ENCODE measurements around the gene LRP1-AS. TPM values are rescaled to one million over a fixed set of nuclear protein-coding genes. Genes with fewer than 3 reads are reported as not detected.

The LRP1-AS gene
- total and polyA plus RNA-seq, 4 donors, result not detected

- no peak overlapping the region for H3K27ac ChIP-seq (ENCODE audit: low read depth in 1 of 2, low read length in 2 of 2)
- WGBS, 2 donors, result 64 to 66% methylated on average over 13 of the region's 13 CpGs
- peaks cover 4 to 16% of the 10 kb centered on the region in 2 donors for H3K36me3 ChIP-seq (ENCODE audit: control insufficient read depth in 1 of 2, insufficient read depth in 2 of 2, low read length in 1 of 2)
- H3K4me1 ChIP-seq (ENCODE audit: control insufficient read depth in 1 of 2, insufficient read depth in 2 of 2, low read length in 2 of 2), result no peaks in the 10 kb centered on the region
- H3K9me3 ChIP-seq (ENCODE audit: control insufficient read depth, low read length), result no peaks in the 10 kb centered on the region
- no peaks in the 10 kb centered on the region for H3K27me3 ChIP-seq (ENCODE audit: control insufficient read depth in 1 of 2, insufficient read depth in 2 of 2, low read length in 1 of 2)
- peak; percentile 77 to 90 for DNase-seq
- H3K4me3 ChIP-seq (ENCODE audit: low read length in 2 of 2), result no peak overlapping the region
- intact Hi-C loops (cut with DNase I), result loop anchor here (2.0 to 5.0 kb wide), 3 partner anchors 58 to 116 kb away; no protein-coding TSS in a partner anchor
- ATAC-seq (ENCODE audit: low FRiP score), result peak; percentile 83
Observed at GRCh38 chr12:57182918-57183575, 35.6 kb upstream of the LRP1-AS start.

DNA sequence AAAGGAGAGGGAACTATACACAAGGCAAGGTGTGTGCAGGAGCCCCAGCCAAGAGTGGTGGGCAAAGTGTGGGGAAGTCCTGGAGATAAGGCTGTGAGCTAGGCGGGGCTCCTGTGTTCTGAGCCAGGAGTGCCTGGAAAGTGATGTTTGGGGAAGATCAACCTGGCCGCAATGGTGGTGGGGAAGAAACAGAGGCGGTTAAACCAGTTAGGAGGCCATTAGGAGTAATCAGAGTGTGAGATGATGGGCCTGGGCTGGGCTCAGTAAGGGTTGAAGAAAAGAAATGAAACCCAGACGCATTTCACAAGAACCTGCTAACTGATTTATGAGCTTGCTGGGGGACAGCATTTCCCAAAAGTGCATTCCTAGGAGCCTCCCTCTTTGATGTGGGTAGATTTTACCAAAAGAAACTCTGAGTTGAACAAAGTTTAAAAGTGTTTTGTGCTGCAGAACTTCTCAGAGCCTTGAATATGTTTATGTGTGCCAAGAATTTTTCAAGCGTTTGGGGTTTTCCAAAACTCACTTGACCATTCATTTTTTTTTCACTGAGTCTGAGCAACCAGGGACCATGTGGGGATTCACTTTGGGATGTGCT is 34.2 kb upstream of the LRP1-AS start:
- WGBS, 2 donors, result 61 to 65% methylated on average over 5 of the region's 5 CpGs
- H3K4me3 ChIP-seq (ENCODE audit: low read length in 2 of 2), result no peak overlapping the region
- peaks cover 0 to 23% of the 10 kb centered on the region in 2 donors for H3K36me3 ChIP-seq (ENCODE audit: control insufficient read depth in 1 of 2, insufficient read depth in 2 of 2, low read length in 1 of 2)
- DNase-seq (no peak), ATAC-seq (ENCODE audit: low FRiP score) (no peak)
- H3K27me3 ChIP-seq (ENCODE audit: control insufficient read depth in 1 of 2, insufficient read depth in 2 of 2, low read length in 1 of 2), result no peaks in the 10 kb centered on the region
- H3K27ac ChIP-seq (ENCODE audit: low read depth in 1 of 2, low read length in 2 of 2), result no peak overlapping the region
- no peaks in the 10 kb centered on the region for H3K4me1 ChIP-seq (ENCODE audit: control insufficient read depth in 1 of 2, insufficient read depth in 2 of 2, low read length in 2 of 2)
- intact Hi-C loops (cut with DNase I), result loop anchor here (2.0 to 5.0 kb wide), 3 partner anchors 57 to 114 kb away; no protein-coding TSS in a partner anchor
- H3K9me3 ChIP-seq (ENCODE audit: control insufficient read depth, low read length), result no peaks in the 10 kb centered on the region

GRCh38 chr12:57181072-57181471 is 33.7 kb upstream of the LRP1-AS start:
- Histone ChIP-seq H3K36me3 (ENCODE audit: control insufficient read depth in 1 of 2, insufficient read depth in 2 of 2, low read length in 1 of 2) (peaks cover 0 to 23% of the 10 kb centered on the region in 2 donors), H3K9me3 (ENCODE audit: control insufficient read depth, low read length) (no peaks in the 10 kb centered on the region), H3K4me1 (ENCODE audit: control insufficient read depth in 1 of 2, insufficient read depth in 2 of 2, low read length in 2 of 2) (no peaks in the 10 kb centered on the region), H3K4me3 (ENCODE audit: low read length in 2 of 2) (no peak overlapping the region), H3K27me3 (ENCODE audit: control insufficient read depth in 1 of 2, insufficient read depth in 2 of 2, low read length in 1 of 2) (no peaks in the 10 kb centered on the region), H3K27ac (ENCODE audit: low read depth in 1 of 2, low read length in 2 of 2) (no peak overlapping the region)
- DNase-seq, result no peak
- 61 to 67% methylated on average over 9 of the region's 9 CpGs for WGBS, 2 donors
- no peak for ATAC-seq (ENCODE audit: low FRiP score)
- intact Hi-C loops (cut with DNase I), result loop anchor here (5.0 kb wide), 2 partner anchors 109 to 114 kb away; no protein-coding TSS in a partner anchor

GRCh38 chr12:57180321-57180989 is 33.0 kb upstream of the LRP1-AS start:
- no peak for ATAC-seq (ENCODE audit: low FRiP score)
- 90% methylated on average over 20 of the region's 20 CpGs for WGBS, 2 donors
- intact Hi-C loops (cut with DNase I), result loop anchor here (5.0 kb wide), 2 partner anchors 108 to 113 kb away; no protein-coding TSS in a partner anchor
- no peak overlapping the region for H3K4me3 ChIP-seq (ENCODE audit: low read length in 2 of 2)
- no peaks in the 10 kb centered on the region for H3K4me1 ChIP-seq (ENCODE audit: control insufficient read depth in 1 of 2, insufficient read depth in 2 of 2, low read length in 2 of 2)
- DNase-seq, result no peak
- peaks cover 0 to 21% of the 10 kb centered on the region in 2 donors for H3K36me3 ChIP-seq (ENCODE audit: control insufficient read depth in 1 of 2, insufficient read depth in 2 of 2, low read length in 1 of 2)
- H3K27ac ChIP-seq (ENCODE audit: low read depth in 1 of 2, low read length in 2 of 2), result no peak overlapping the region
- H3K9me3 ChIP-seq (ENCODE audit: control insufficient read depth, low read length), result no peaks in the 10 kb centered on the region
- no peaks in the 10 kb centered on the region for H3K27me3 ChIP-seq (ENCODE audit: control insufficient read depth in 1 of 2, insufficient read depth in 2 of 2, low read length in 1 of 2)

DNA sequence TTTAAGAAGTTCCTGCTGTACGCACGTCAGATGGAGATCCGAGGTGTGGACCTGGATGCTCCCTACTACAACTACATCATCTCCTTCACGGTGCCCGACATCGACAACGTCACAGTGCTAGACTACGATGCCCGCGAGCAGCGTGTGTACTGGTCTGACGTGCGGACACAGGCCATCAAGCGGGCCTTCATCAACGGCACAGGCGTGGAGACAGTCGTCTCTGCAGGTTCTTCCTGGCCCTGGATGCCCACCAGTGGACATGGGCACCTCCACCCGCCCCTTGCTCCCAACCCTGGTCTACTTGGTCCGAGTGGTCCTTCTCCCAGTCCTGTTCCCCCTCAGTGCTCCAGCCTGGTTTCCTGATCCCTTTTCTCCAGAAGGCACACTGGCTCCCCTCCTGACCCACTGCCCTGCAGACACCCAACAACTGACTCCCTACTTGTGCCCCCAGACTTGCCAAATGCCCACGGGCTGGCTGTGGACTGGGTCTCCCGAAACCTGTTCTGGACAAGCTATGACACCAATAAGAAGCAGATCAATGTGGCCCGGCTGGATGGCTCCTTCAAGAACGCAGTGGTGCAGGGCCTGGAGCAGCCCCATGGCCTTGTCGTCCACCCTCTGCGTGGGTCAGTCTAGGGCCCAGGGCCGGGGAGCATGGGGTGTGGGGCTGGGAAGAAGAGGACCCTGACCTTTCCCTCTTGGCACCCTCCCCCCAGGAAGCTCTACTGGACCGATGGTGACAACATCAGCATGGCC is 32.1 kb upstream of the LRP1-AS start:
- H3K36me3 ChIP-seq (ENCODE audit: control insufficient read depth in 1 of 2, insufficient read depth in 2 of 2, low read length in 1 of 2), result peaks cover 0 to 17% of the 10 kb centered on the region in 2 donors
- intact Hi-C loops (cut with DNase I), result loop anchor here (5.0 kb wide), 2 partner anchors 107 to 112 kb away; no protein-coding TSS in a partner anchor

DNA sequence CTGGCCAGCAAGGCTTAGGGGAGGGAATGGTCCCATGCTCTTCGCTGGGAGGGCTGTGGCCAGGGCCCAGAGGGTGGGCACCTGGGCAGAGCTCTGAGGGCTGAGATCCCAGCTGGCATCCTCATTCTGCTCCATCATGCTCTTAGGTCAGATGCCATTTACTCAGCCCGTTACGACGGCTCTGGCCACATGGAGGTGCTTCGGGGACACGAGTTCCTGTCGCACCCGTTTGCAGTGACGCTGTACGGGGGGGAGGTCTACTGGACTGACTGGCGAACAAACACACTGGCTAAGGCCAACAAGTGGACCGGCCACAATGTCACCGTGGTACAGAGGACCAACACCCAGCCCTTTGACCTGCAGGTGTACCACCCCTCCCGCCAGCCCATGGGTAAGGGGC is 30.8 kb upstream of the LRP1-AS start:
- WGBS, 2 donors, result 83% methylated on average over 14 of the region's 14 CpGs
- H3K9me3 ChIP-seq (ENCODE audit: control insufficient read depth, low read length), result no peaks in the 10 kb centered on the region
- peaks cover 0 to 11% of the 10 kb centered on the region in 2 donors for H3K36me3 ChIP-seq (ENCODE audit: control insufficient read depth in 1 of 2, insufficient read depth in 2 of 2, low read length in 1 of 2)
- ATAC-seq (ENCODE audit: low FRiP score) (no peak), DNase-seq (no peak)
- no peaks in the 10 kb centered on the region for H3K27me3 ChIP-seq (ENCODE audit: control insufficient read depth in 1 of 2, insufficient read depth in 2 of 2, low read length in 1 of 2)
- intact Hi-C loops (cut with DNase I), result no loop called here
- H3K27ac ChIP-seq (ENCODE audit: low read depth in 1 of 2, low read length in 2 of 2), result no peak overlapping the region
- no peaks in the 10 kb centered on the region for H3K4me1 ChIP-seq (ENCODE audit: control insufficient read depth in 1 of 2, insufficient read depth in 2 of 2, low read length in 2 of 2)
- H3K4me3 ChIP-seq (ENCODE audit: low read length in 2 of 2), result no peak overlapping the region

More for the DNA sequence above, 32.1 kb upstream of the LRP1-AS start:
- H3K4me1 ChIP-seq (ENCODE audit: control insufficient read depth in 1 of 2, insufficient read depth in 2 of 2, low read length in 2 of 2), result no peaks in the 10 kb centered on the region
- no peaks in the 10 kb centered on the region for H3K27me3 ChIP-seq (ENCODE audit: control insufficient read depth in 1 of 2, insufficient read depth in 2 of 2, low read length in 1 of 2)
- no peak for ATAC-seq (ENCODE audit: low FRiP score)
- WGBS, 2 donors, result 86 to 89% methylated on average over 27 of the region's 27 CpGs
- H3K4me3 ChIP-seq (ENCODE audit: low read length in 2 of 2), result no peak overlapping the region
- no peak for DNase-seq
- no peaks in the 10 kb centered on the region for H3K9me3 ChIP-seq (ENCODE audit: control insufficient read depth, low read length)
- H3K27ac ChIP-seq (ENCODE audit: low read depth in 1 of 2, low read length in 2 of 2), result no peak overlapping the region

GRCh38 chr12:57177354-57177753 is 29.9 kb upstream of the LRP1-AS start:
- no peak for ATAC-seq (ENCODE audit: low FRiP score)
- intact Hi-C loops (cut with DNase I), result loop anchor here in 1 of 2 donors (2.0 kb wide), 1 partner anchor 53 kb away; no protein-coding TSS in a partner anchor
- H3K36me3 ChIP-seq (ENCODE audit: control insufficient read depth in 1 of 2, insufficient read depth in 2 of 2, low read length in 1 of 2), result peaks cover 0 to 11% of the 10 kb centered on the region in 2 donors
- no peaks in the 10 kb centered on the region for H3K27me3 ChIP-seq (ENCODE audit: control insufficient read depth in 1 of 2, insufficient read depth in 2 of 2, low read length in 1 of 2)
- H3K4me1 ChIP-seq (ENCODE audit: control insufficient read depth in 1 of 2, insufficient read depth in 2 of 2, low read length in 2 of 2), result no peaks in the 10 kb centered on the region
- H3K4me3 ChIP-seq (ENCODE audit: low read length in 2 of 2), result no peak overlapping the region
- H3K27ac ChIP-seq (ENCODE audit: low read depth in 1 of 2, low read length in 2 of 2), result no peak overlapping the region
- H3K9me3 ChIP-seq (ENCODE audit: control insufficient read depth, low read length), result no peaks in the 10 kb centered on the region
- no peak for DNase-seq
- 89 to 90% methylated on average over 16 of the region's 16 CpGs for WGBS, 2 donors

- Histone ChIP-seq H3K27ac (ENCODE audit: low read depth in 1 of 2, low read length in 2 of 2) (no peak overlapping the region), H3K4me3 (ENCODE audit: low read length in 2 of 2) (no peak overlapping the region), H3K4me1 (ENCODE audit: control insufficient read depth in 1 of 2, insufficient read depth in 2 of 2, low read length in 2 of 2) (no peaks in the 10 kb centered on the region), H3K36me3 (ENCODE audit: control insufficient read depth in 1 of 2, insufficient read depth in 2 of 2, low read length in 1 of 2) (peaks cover 0 to 11% of the 10 kb centered on the region in 2 donors), H3K9me3 (ENCODE audit: control insufficient read depth, low read length) (no peaks in the 10 kb centered on the region), H3K27me3 (ENCODE audit: control insufficient read depth in 1 of 2, insufficient read depth in 2 of 2, low read length in 1 of 2) (no peaks in the 10 kb centered on the region)
- intact Hi-C loops (cut with DNase I), result loop anchor here in 1 of 2 donors (2.0 kb wide), 1 partner anchor 52 kb away; no protein-coding TSS in a partner anchor
- DNase-seq (no peak), ATAC-seq (ENCODE audit: low FRiP score) (no peak)
- 85 to 88% methylated on average over 9 of the region's 9 CpGs for WGBS, 2 donors
Observed at GRCh38 chr12:57176846-57177245, 29.4 kb upstream of the LRP1-AS start.

Measured in aorta (tissue), 5 donors.